Activated T-helper 17 cell treated with anti-CD3 and anti-CD28 coated beads, Interleukin-2, amount 50 U/mL, for 72 hours (primary cell): ENCODE data around the gene ZNF212. TPM values are rescaled to one million over a fixed set of nuclear protein-coding genes. Genes with fewer than 3 reads are reported as not detected.
A peak's percentile ranks its signal among the peaks of the same experiment; 100 is the strongest.
"Not testable (repeated sequence)": the region's sequence is repeated elsewhere in the genome, so short reads cannot be mapped to it uniquely, and the experiment has no call there.

Source experiments
- ATAC-seq: fragments of 150-1000 bp; cut with Tn5 transposase; replicated peaks from 2 replicates; pipeline ENCODE4 v1.10.0; 2021; ENCODE audit warnings: mild to moderate bottlenecking, moderate library complexity
- H3K27ac Mint-ChIP-seq: one replicate; pipeline ENCODE4 v1.8.0; 2022; ENCODE audit warnings: mixed read lengths
- H3K27me3 Mint-ChIP-seq: one replicate; pipeline ENCODE4 v1.8.0; 2022; ENCODE audit warnings: mixed read lengths
- H3K36me3 Mint-ChIP-seq: one replicate; pipeline ENCODE4 v1.8.0; 2022; ENCODE audit warnings: low read depth, mild to moderate bottlenecking, mixed read lengths
- H3K4me1 Mint-ChIP-seq: one replicate; pipeline ENCODE4 v1.8.0; 2022; ENCODE audit warnings: mixed read lengths
- H3K4me3 Mint-ChIP-seq: one replicate; pipeline ENCODE4 v1.8.0; 2022; ENCODE audit warnings: mild to moderate bottlenecking, mixed read lengths
- H3K9me3 Mint-ChIP-seq: one replicate; pipeline ENCODE4 v1.8.0; 2022; ENCODE audit warnings: mixed read lengths
- total RNA-seq, 2 donors: library from RNA; stranded (reverse); gene quantifications; one replicate each; pipeline ENCODE4 v1.2.3, GENCODE V29; 2022

Gene ZNF212
- total RNA-seq, 2 donors from 2014 or later = 9.3 to 19.5 TPM

DNA sequence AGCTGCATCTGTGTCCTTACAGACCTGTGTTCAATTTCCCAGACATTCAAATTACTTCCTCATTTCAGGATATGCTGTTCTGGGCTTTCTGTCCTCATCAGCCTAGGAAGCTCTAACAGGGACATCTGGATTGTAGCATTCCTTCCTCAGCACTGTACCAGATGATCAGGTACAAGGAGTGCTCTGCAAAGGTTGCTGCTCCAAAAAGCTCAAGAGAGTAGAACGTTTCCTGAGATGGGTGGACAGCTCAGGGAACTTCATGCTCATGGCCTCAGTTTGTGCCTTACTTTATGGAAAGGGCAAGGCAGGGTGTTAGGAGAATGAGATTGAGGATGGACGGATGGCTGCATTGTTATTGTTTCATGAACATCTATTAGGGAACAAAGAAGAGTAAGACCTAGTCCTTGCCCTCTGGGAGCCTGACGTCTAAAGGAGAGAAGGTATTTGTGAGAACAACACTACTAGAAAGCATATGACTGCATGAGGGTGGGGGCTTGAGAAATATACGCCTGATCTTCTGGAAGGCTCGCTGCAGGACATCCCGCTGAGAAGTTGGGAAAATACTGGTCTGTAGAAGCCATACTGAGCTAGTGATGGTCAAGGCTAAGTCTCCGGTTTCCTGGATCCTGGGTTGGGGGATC lies 10.5 kb upstream of the ZNF212 start:
- H3K9me3 Mint-ChIP-seq = no peaks in the 10 kb centered on the region

DNA sequence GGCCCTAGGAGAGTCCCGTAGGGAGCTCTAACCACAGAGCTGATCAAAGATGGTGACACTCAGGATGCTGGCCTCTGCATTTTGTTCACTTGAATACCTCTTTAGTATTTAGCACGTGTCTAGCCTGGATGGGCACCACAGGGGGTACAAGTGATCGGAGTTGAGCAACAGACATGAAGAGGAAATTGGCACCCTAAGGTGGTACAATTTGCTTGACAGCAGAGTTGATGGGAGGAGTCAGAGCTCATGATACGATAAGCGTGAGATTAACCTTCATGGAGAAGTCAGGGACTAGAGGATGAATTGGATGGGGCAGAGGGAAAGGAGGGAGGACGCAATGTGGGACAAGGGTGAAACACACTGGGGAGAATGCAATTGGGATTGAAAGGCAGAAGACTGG lies 9.9 kb upstream of the ZNF212 start:
- Mint-ChIP-seq H3K27me3 (peaks cover 14% of the 10 kb centered on the region), H3K27ac (peak overlapping the region; percentile 29), H3K36me3 (peaks cover 21% of the 10 kb centered on the region), H3K9me3 (no peaks in the 10 kb centered on the region), H3K4me1 (peaks cover 6% of the 10 kb centered on the region), H3K4me3 (no peak overlapping the region)
- ATAC-seq = peak; percentile 6

More for the DNA sequence above, 10.5 kb upstream of the ZNF212 start:
- Mint-ChIP-seq H3K27me3 (peaks cover 12% of the 10 kb centered on the region), H3K27ac (peak overlapping the region; percentile 29), H3K36me3 (peaks cover 21% of the 10 kb centered on the region), H3K4me1 (peaks cover 6% of the 10 kb centered on the region), H3K4me3 (no peak overlapping the region)
- ATAC-seq = peak; percentile 1

DNA sequence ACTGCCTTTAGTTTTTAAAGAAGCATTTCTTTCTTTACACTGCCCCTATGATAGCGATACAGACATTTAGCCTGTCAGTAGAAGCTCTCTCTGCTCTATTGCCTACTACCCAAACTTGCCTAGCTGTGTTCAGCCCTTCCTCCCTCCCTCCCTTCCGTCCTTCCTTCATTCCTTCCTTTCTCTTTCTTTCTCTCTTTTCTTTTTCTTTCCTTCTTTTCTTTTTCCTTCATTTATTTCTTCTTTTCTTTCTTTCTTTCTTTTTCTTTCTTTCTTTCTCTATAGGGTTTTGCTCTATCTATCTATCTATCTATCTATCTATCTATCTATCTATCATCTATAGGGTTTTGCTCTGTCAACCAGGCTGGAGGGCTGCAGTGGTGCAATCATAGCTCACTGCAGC lies 7.1 kb upstream of the ZNF212 start:
- Mint-ChIP-seq H3K4me3 (no peak overlapping the region), H3K4me1 (peaks cover 6% of the 10 kb centered on the region), H3K27me3 (peaks cover 21% of the 10 kb centered on the region), H3K9me3 (no peaks in the 10 kb centered on the region), H3K36me3 (no peaks in the 10 kb centered on the region), H3K27ac (no peak overlapping the region)
- no peak for ATAC-seq

DNA sequence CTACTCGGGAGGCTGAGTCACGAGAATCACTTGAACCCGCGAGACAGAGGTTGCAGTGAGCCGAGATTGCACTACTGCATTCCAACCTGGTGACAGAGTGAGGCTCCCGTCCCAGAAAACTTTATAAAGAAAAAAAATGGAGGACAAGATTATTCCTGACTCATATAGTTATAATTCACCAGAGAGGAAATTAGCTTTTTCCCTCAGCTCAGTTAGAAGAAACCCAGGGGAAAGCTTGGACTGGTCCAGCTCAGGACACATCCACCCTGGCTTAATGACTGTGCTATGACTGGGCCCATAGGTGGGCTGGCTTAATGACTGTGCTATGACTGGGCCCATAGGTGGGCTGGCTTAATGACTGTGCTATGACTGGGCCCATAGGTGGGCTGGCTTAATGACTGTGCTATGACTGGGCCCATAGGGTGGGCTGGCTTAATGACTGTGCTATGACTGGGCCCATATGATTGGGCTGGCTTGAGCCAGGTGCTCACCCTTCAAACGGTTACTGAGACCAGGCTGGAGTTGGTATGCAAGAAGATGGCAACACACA lies 5.7 kb upstream of the ZNF212 start:
- not testable (repeated sequence) for H3K27ac Mint-ChIP-seq, H3K36me3 Mint-ChIP-seq, H3K9me3 Mint-ChIP-seq, H3K4me3 Mint-ChIP-seq
- Mint-ChIP-seq H3K27me3 (peaks cover 21% of the 10 kb centered on the region), H3K4me1 (peaks cover 13% of the 10 kb centered on the region)
- ATAC-seq = peak; percentile 33

DNA sequence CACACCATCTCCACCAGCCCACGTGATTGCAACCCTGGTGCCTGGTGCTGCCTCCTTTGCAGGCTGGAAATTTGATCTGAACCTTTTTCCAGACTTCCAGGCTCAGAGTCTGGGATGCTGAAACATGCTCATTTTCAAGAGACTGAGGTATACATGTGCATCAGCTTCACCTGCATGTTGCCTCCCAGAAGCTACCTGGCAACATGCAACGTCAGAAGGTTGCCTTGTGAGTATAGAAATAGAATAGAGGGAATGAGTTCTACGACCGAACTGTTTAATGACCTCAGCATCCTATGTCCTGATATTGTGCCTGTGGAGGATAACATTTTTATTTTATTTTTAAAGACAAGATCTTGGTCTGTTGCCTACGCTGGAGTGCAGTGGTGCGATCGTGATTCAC lies 1.9 kb upstream of the ZNF212 start:
- peaks cover 14% of the 10 kb centered on the region for H3K4me1 Mint-ChIP-seq
- no peak for ATAC-seq
- H3K36me3 Mint-ChIP-seq = peaks cover 17% of the 10 kb centered on the region
- H3K9me3 Mint-ChIP-seq = peaks cover under 1% of the 10 kb centered on the region
- H3K4me3 Mint-ChIP-seq = no peak overlapping the region
- H3K27me3 Mint-ChIP-seq = peaks cover 18% of the 10 kb centered on the region
- H3K27ac Mint-ChIP-seq = peak overlapping the region; percentile 81

DNA sequence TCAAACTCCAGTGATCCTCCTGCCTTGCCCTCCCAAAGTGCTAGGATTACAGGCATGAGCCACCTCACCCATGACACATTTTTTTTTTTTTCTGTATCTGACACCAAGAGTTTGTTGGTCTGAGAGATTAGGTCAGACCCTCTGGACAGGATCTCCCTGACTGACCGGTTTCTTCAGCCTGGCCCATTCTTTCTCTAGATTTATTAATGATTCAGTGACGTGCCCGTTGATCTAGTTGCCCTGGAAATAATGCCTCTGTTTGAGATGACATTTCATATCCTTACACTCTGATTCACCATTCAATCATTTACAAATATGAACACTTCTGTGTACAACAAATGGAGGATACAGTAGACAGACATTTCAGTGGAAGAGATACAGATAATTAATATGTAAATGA lies 1.4 kb upstream of the ZNF212 start:
- H3K9me3 Mint-ChIP-seq = peaks cover 3% of the 10 kb centered on the region
- peaks cover 12% of the 10 kb centered on the region for H3K27me3 Mint-ChIP-seq
- ATAC-seq = peak; percentile 36
- H3K27ac Mint-ChIP-seq = peak overlapping the region; percentile 81
- peaks cover 22% of the 10 kb centered on the region for H3K36me3 Mint-ChIP-seq
- H3K4me1 Mint-ChIP-seq = peaks cover 18% of the 10 kb centered on the region
- peak overlapping the region; percentile 93 for H3K4me3 Mint-ChIP-seq

DNA sequence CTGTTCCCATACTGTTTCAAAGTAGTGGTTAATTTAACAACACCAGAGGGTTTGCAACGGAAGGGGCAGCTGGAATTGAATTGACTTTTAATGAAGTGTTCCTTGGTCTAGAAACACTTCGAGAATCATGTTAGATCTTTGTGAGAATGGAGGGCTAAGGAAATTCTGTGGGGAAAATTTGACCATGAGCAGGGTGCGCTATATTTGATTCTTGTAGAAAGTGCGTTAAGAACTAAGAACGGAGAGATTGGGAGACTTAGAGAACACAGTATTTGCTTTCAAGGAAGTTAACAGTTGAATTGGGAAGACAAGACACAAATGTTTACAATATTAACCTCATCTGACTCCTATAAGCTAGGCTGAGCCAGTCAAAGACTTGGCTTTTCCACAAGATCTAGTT lies 1.2 kb downstream of the ZNF212 start:
- H3K27me3 Mint-ChIP-seq = peaks cover 6% of the 10 kb centered on the region
- ATAC-seq = no peak
- H3K9me3 Mint-ChIP-seq = peaks cover 3% of the 10 kb centered on the region
- H3K4me3 Mint-ChIP-seq = peak overlapping the region; percentile 93
- peak overlapping the region; percentile 81 for H3K27ac Mint-ChIP-seq
- peaks cover 25% of the 10 kb centered on the region for H3K4me1 Mint-ChIP-seq
- H3K36me3 Mint-ChIP-seq = peaks cover 26% of the 10 kb centered on the region

DNA sequence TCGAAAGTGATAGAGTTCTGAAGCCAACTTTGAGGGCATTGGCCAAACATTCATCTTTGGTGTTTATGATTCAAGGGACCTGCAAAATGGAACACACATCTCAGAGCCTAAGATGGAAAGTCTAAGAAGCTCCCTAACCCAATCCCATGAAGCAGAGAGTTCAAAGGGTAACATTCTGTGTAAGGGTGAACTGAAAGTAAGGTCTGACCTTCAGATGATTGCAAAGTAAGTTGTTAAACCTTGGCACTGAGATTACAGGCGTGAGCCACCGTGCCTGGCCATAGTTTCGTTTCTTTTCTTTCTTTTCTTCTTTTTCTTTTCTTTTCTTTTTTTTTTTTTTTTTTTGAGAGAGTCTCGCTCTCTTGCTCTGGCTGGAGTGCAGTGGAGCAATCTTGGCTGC lies 2.2 kb downstream of the ZNF212 start:
- peaks cover 3% of the 10 kb centered on the region for H3K9me3 Mint-ChIP-seq
- H3K27ac Mint-ChIP-seq = peak overlapping the region; percentile 48
- H3K36me3 Mint-ChIP-seq = peaks cover 35% of the 10 kb centered on the region
- H3K4me3 Mint-ChIP-seq = peak overlapping the region; percentile 93
- no peak for ATAC-seq
- H3K4me1 Mint-ChIP-seq = peaks cover 31% of the 10 kb centered on the region
- peaks cover 3% of the 10 kb centered on the region for H3K27me3 Mint-ChIP-seq

DNA sequence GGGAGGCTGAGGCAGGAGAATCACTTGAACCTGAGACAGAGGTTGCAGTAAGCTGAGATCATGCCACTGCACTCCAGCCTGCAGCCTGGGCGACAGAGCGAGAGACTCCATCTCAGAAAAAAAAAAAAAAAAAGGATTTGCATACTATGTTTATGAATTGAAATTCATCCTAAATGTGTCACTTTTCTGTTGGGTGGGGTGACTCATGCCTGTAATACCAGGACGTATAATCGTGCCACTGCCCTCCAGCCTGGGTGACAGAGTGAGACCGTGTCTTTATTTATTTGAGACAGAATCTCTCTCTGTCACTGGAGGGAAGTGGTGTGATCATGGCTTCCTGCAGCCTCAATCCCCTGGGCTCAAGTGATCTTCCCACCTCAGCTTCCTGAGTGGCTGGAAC lies 5.8 kb downstream of the ZNF212 start:
- Mint-ChIP-seq H3K27me3 (no peaks in the 10 kb centered on the region), H3K9me3 (peaks cover 3% of the 10 kb centered on the region), H3K27ac (peak overlapping the region; percentile 99), H3K4me3 (peak overlapping the region; percentile 82), H3K36me3 (peaks cover 65% of the 10 kb centered on the region), H3K4me1 (peaks cover 44% of the 10 kb centered on the region)
- ATAC-seq = peak; percentile 83

DNA sequence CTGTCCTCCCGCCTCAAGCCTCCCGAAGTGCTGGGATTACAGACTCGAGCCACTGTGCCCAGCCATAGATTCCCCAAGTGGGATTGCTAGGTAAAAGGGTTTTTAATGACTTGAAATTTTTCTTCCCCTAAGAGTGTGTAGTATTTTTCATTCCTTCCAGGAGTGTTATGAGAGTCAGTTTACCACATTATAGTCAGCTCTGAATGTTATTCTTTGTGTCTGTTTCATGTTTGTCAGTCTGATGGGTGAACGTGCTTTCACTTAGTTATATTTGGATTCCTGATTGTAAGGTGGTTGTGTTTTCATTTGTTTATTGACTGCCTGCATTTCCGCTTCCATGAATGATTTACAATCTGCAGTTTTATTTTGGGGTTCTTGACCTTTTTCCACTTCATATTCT lies 6.3 kb downstream of the ZNF212 start:
- Mint-ChIP-seq H3K27me3 (no peaks in the 10 kb centered on the region), H3K4me1 (peaks cover 39% of the 10 kb centered on the region)

DNA sequence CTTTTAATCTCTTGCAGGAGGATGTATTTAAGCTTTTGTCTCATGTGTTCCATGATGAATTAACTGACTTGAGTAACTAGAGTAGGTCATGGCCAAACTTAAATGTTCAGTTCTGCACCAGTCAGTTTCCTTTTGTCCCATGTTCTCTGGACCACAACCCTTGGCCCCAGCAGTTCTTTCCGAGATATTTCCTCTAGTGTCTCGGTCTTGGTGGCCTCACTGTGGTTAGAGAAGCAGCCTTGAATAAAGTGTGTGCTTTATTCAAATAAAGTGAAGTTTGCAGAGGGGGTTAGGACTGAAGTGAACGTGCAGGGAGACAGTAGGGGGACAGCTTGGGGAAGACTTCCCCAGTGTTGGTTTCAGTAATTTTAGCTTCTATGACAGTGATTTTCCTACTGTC lies 9.3 kb downstream of the ZNF212 start:
- no peaks in the 10 kb centered on the region for H3K9me3 Mint-ChIP-seq
- peak overlapping the region; percentile 82 for H3K4me3 Mint-ChIP-seq
- peaks cover 82% of the 10 kb centered on the region for H3K36me3 Mint-ChIP-seq
- H3K4me1 Mint-ChIP-seq = peaks cover 33% of the 10 kb centered on the region
- peak; percentile 55 for ATAC-seq
- H3K27me3 Mint-ChIP-seq = no peaks in the 10 kb centered on the region
- H3K27ac Mint-ChIP-seq = peak overlapping the region; percentile 99

More for the DNA sequence above, 6.3 kb downstream of the ZNF212 start:
- Mint-ChIP-seq H3K36me3 (peaks cover 65% of the 10 kb centered on the region), H3K27ac (peak overlapping the region; percentile 99), H3K4me3 (peak overlapping the region; percentile 82), H3K9me3 (peaks cover 3% of the 10 kb centered on the region)
- ATAC-seq = peak; percentile 70

DNA sequence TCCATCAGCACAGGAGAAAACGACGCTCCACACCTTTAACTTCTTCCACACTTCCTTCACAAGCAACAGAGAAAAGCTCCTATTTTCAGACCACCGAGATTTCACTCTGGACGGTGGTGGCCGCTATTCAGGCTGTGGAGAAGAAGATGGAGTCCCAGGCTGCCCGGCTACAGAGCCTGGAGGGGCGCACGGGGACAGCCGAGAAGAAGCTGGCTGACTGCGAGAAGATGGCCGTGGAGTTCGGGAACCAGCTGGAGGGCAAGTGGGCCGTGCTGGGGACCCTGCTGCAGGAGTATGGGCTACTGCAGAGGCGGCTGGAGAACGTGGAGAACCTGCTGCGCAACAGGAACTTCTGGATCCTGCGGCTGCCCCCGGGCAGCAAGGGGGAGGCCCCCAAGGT lies 10.7 kb downstream of the ZNF212 start:
- not testable (repeated sequence) for H3K9me3 Mint-ChIP-seq, H3K4me3 Mint-ChIP-seq, H3K27me3 Mint-ChIP-seq, ATAC-seq
- Mint-ChIP-seq H3K4me1 (peaks cover 29% of the 10 kb centered on the region), H3K27ac (peak overlapping the region; percentile 5), H3K36me3 (peaks cover 88% of the 10 kb centered on the region)

DNA sequence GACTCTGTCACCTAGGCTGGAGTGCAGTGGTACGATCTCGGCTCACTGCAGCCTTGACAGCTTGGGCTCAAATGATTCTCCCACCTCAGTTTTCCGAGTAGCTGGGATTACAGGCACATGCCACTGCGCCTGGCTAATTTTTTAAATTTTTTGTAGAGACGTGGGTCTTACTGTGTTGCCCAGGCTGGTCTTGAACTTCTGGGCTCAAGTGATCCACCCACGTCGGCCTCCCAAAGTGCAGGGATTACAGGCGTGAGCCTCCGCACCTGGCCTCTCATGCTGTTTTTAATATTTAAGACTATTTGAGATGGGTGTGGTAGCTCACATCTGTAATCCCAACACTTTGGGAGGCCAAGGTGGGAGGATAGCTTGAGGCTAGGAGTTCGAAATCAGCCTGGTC lies 12.1 kb downstream of the ZNF212 start:
- not testable (repeated sequence) for ATAC-seq, H3K27me3 Mint-ChIP-seq, H3K9me3 Mint-ChIP-seq, H3K4me3 Mint-ChIP-seq
- Mint-ChIP-seq H3K36me3 (peaks cover 86% of the 10 kb centered on the region), H3K27ac (peak overlapping the region; percentile 13), H3K4me1 (peaks cover 20% of the 10 kb centered on the region)

DNA sequence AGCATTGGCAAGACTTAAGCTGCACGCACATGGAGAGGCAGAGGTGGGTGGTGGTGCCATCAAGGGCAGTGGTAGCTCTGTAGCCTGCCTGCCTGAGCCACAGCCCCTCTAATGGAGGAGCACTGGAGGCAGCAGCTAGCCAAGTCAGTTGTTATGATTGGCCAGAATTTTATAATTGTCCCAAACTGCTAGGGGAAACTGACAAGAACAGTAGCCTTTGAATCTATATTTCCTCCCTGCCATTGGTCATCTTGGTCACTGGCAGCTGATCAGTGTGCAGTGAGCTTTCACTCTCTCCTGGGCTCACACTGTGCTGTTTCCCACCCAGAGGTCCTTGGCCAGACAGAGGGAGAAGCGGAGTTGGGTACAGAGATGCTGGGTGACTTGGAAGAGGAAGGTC lies 12.9 kb downstream of the ZNF212 start:
- Mint-ChIP-seq H3K36me3 (peaks cover 78% of the 10 kb centered on the region), H3K9me3 (no peaks in the 10 kb centered on the region), H3K4me1 (peaks cover 20% of the 10 kb centered on the region), H3K4me3 (no peak overlapping the region), H3K27me3 (no peaks in the 10 kb centered on the region), H3K27ac (peak overlapping the region; percentile 43)
- ATAC-seq = no peak

DNA sequence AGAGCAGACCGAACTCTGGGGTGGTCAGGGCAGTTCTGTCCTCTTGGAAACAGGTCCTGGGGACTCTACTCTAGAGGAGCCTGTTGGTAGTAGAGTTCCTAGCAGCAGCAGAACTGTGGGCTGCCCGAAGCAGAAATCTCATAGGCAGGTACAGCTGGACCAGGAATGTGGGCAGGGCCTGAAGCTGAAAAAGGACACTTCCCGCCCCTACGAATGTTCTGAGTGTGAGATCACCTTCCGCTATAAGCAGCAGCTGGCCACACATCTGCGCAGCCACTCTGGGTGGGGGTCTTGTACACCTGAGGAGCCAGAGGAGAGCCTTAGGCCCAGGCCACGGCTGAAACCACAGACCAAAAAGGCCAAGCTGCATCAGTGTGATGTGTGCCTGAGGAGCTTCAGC lies 14.2 kb downstream of the ZNF212 start:
- no peaks in the 10 kb centered on the region for H3K9me3 Mint-ChIP-seq
- no peak overlapping the region for H3K27ac Mint-ChIP-seq
- no peaks in the 10 kb centered on the region for H3K27me3 Mint-ChIP-seq
- peaks cover 11% of the 10 kb centered on the region for H3K4me1 Mint-ChIP-seq
- H3K36me3 Mint-ChIP-seq = peaks cover 65% of the 10 kb centered on the region
- H3K4me3 Mint-ChIP-seq = no peak overlapping the region
- no peak for ATAC-seq
